OCI-LY3 (cell line): ENCODE measurements around the gene ESYT1.

Experiments used
- CTCF ChIP-seq: fragments of 200-600, 300-600 bp; sonication (generic); IDR thresholded peaks from 2 replicates; pipeline ENCODE4 v1.5.1; 2014; ENCODE audit warnings: antibody characterized with exemption, low read length, low read depth
- EZH2phosphoT487 ChIP-seq: fragments of 200-600 bp; shearing (Covaris generic); IDR thresholded peaks from 2 replicates; pipeline ENCODE4 v1.6.1; 2018; ENCODE audit warnings: antibody characterized with exemption, mixed run types, low read depth

DNA sequence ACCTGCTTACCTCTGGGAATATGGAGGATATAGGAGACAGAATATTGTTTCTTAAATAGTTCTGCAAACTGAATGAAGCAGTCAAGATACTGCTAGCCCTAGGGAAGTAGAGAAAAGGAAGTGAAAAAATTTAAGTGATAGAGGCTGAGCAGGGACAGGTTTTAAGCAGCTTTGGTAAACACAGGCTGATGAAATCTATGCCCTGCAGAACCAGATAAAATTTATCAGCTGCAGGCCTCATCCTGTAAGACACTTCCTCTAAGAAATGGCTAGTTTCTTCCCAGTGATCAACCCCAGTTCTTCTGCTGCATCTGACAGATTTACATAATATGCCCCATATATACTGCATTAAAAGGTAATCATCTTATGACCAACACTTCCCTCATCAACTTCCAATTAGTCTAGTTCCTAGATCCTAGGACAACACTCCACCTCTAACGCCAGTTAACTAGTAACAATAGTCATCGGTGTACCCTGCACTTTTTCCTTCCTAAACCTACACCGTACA is 1.3 kb upstream of the ESYT1 start:
- TF ChIP-seq CTCF (no peak), EZH2phosphoT487 (no peak)
